Left colon (tissue), 2 donors: ENCODE results near the gene OTOG. TPM values are rescaled to one million over a fixed set of nuclear protein-coding genes. Genes with fewer than 3 reads are reported as not detected.

ENCODE experiments used
- ATAC-seq: fragments of 200-7000 bp; cut with Tn5 transposase; one replicate; pipeline ENCODE4 v1.9.1; 2020; ENCODE audit warnings: mild to moderate bottlenecking, moderate library complexity
- DNase-seq, 2 donors: peaks; one replicate each; pipeline ENCODE4 v3.0.0-alpha.2; 2020
- intact Hi-C, 2 donors: fragments of 100-400 bp; cut with DNase I in 1 of 2; cut with micrococcal nuclease in 1 of 2; formaldehyde crosslinking; loops; one replicate each; pipeline versions ENCODE4 v1.11.2 to v1.14.0; 2022; cut with DNase I, micrococcal nuclease
- total RNA-seq, 2 donors: library from RNA; stranded (reverse); fragmentation: NEBNext Ultra II Directional; extraction: Animal tissue kit (Norgen Biotek cat#: 25700); gene quantifications; one replicate each; pipeline ENCODE4 v1.2.1, GENCODE V29; 2021
- donor health status: DM: no; HTN: no; CAD: no.
- donor health status: DM: yes; HTN: yes; CAD: no.

OTOG gene
- total RNA-seq, 2 donors from 2014 or later, result not detected

DNA sequence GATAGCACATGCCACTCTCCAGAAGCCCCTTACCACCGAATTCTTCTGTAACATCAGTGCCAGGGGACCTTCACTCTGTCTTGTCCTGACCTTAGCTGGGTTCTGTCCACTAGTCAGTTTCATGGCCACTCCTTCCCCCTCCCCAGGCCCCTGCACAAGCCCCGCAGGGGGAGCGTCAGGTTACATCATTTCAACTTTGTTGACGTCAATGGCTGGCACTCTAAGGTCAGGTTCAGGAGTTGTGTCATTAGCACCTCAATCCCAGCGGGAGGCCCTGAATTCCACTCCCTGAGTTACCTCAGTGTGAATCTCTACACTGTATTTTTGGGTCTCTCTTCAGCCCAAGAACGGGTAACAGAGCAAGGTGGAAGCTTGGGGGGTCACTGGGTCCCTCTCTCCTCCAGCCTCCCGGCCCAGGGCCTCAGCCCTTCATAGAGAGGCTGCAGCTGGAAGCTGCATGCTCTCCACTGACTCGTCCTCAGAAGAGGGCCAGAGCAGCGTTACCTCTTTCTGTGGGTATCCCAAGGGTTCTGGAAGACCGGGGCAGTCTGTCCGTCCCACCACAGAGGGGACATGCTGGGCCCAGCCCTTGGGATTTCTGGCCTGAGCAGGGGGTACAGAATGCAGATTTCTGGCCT, 13.2 kb upstream of the OTOG start:
- DNase-seq, result no peak
- no peak for ATAC-seq
- intact Hi-C loops, result no loop called here

- DNase-seq (no peak), ATAC-seq (no peak)
- intact Hi-C loops, result no loop called here
Observed at GRCh38 chr11:17535488-17535887, 11.6 kb upstream of the OTOG start.

DNA sequence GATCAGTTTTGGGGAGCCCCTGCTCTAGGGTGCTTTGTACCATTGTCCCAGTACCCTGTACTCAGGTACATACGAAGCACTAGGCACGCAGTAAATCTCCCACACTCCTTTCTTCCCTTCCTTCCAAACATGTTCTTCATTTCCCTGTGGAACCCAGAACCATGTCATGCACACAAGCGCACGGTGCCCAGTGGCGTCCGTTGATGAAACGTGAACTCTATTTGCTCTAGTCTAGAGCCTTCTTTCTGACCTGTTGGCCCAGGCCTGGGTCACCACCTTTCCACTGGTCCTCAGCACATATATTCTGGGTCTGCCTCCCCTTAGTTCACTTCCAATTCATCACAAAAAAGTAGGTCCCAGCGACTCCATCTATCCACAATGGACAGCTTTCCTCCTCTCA, 9.8 kb upstream of the OTOG start:
- intact Hi-C loops, result no loop called here
- ATAC-seq, result no peak
- DNase-seq, result no peak

DNA sequence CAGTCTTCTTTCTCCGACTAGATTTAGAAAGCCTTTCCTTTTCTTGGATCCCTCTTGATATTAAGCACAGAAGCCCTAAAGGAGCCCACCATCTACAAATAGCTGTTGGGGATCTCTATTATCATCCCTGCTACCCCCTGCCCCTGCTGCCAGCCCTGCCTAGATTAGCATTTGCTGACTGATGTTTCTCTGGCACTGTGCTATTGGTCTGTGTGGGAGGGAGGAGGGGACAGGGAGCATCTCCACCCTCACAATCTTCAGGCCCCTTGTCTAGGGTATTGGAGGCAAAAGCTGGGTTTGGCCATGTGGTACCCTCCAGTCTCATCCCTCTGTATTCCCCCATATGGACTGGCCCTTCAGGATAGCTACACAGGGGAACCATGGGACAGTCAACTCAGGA, 9.0 kb upstream of the OTOG start:
- intact Hi-C loops, result no loop called here
- no peak for ATAC-seq
- no peak for DNase-seq

DNA sequence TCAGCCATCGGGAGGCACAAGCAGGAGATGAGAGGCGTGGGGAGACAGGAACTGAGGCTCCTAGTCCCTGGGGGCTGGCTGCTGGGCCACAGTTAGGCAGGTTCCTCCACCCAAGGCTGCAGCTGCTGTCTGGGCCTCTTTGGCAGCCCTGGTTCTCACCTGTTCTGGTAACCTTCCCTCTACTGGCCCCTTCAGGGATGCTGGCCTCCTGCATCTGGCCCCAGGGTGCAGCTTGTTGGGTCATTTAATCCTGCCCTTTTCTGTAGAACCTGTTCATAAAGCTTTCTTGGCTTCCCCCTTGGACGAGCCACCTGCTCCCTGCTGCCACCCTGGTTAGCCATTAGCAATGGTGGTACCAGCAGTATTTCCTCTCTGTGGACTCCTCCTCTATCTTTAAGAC, 8.3 kb upstream of the OTOG start:
- DNase-seq (no peak), ATAC-seq (no peak)
- intact Hi-C loops, result no loop called here

DNA sequence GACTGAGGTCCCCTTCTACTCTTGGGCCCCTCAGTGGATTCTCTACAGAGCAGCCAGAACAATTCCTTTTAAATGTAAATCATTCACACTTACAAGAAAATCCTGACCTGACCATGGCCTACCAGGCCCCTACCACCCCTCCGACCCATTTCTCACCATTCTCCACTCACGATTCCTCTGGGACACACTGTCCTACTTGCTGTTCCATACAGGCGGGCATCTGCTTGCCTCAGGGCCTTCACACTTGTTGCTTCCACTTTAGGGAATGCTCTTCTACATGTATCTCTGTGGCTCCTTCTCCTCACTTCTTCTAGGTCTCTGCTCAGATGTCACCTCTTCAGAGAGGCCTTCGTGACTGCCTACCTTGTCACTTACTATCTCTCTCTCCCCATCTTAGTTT, 6.3 kb upstream of the OTOG start:
- intact Hi-C loops, result no loop called here
- DNase-seq (no peak), ATAC-seq (no peak)

- ATAC-seq (peak; percentile 60), DNase-seq (peak; percentile 36 to 56)
- intact Hi-C loops, result no loop called here
Observed at GRCh38 chr11:17541330-17541885, 5.7 kb upstream of the OTOG start.

GRCh38 chr11:17542249-17542648, 4.8 kb upstream of the OTOG start:
- peak; percentile 80 for ATAC-seq
- intact Hi-C loops, result no loop called here
- peak; percentile 84 to 85 for DNase-seq

GRCh38 chr11:17543041-17543440, 4.0 kb upstream of the OTOG start:
- intact Hi-C loops, result no loop called here
- peak; percentile 59 for ATAC-seq
- peak; percentile 32 to 43 for DNase-seq

GRCh38 chr11:17543574-17544180, 3.4 kb upstream of the OTOG start:
- DNase-seq, result peak; percentile 32 to 43

GRCh38 chr11:17544181-17544622, 2.9 kb upstream of the OTOG start, which contains the start of gene USH1C:
TSS of gene USH1C (minus strand) at chr11:17544416. CDS start at chr11:17544307, 109 bp downstream.
- ATAC-seq (peak; percentile 73), DNase-seq (peak; percentile 66 to 79)
- intact Hi-C loops, result no loop called here

More at GRCh38 chr11:17543574-17544180, 3.4 kb upstream of the OTOG start:
- intact Hi-C loops, result no loop called here
- peak; percentile 44 for ATAC-seq

- intact Hi-C loops, result no loop called here
- ATAC-seq (no peak), DNase-seq (no peak)
Observed at GRCh38 chr11:17546240-17546639, 819 bp upstream of the OTOG start.

- intact Hi-C loops, result no loop called here
- ATAC-seq, result no peak
- no peak for DNase-seq
Observed at GRCh38 chr11:17547932-17548331, 873 bp downstream of the OTOG start.

DNA sequence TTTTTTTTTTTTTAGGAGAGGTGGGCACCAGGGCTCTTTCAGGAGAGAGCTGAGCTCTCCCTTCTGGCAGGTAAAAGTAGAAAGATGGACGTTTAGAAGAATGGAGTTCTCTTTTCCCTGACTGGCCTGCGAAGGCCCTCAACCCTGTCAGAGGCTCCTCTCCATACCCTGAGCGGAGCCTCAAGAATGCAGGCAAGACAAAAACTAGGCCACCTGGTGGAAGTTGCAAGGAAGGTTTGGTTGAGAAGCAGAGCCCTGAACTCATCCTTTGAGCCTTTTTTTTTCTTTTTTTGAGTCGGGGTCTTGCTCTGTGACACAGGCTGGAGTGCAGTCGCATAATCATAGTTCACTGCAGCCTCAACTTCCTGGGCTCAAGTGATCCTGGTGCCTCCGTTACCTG, 1.4 kb downstream of the OTOG start:
- no peak for DNase-seq
- intact Hi-C loops, result no loop called here
- ATAC-seq, result no peak

GRCh38 chr11:17550450-17551346, 3.6 kb downstream of the OTOG start:
- no peak for ATAC-seq

DNA sequence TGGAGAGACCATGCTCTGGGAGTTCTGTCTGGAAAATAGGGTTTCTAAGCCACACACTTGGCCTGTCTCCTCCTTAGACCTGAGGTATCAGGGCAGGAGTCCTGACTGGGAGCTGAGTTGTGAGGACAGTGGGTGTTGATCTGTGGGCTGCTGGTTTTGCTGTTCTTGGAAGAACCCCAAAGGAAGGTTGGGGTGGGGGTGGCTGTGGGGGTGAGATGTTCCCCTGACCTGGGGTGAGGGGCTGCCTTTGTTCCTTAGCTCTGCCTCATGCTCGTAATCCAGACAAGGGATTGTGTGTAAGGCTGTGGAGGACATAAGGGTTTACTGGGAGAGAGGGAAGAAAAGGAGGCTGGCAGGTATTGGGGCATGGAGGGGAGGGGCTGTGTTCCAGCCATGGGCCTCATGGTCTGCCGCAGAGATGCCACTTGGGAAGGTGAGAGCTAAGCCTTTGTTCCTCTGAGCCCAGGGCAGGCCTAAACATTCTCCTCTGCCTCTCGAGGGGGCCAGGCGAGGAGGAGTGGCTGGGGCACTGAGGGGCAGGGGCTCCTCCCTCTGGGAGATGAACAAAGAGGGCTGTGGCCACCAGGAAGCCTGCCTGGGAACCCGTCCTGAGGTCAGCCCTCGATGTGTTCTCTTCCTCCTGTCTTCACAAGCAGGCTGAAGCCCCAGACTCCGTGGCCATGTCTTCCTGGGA, 4.4 kb downstream of the OTOG start:
- intact Hi-C loops, result no loop called here
- DNase-seq, result peak in 1 of 2 donors; percentile 14
- ATAC-seq, result no peak

More at GRCh38 chr11:17550450-17551346, 3.6 kb downstream of the OTOG start:
- intact Hi-C loops, result no loop called here
- DNase-seq, result peak in 1 of 2 donors; percentile 13

GRCh38 chr11:17552041-17552355, 4.9 kb downstream of the OTOG start:
- DNase-seq (no peak), ATAC-seq (no peak)
- intact Hi-C loops, result no loop called here

GRCh38 chr11:17552392-17553248, 5.6 kb downstream of the OTOG start:
- DNase-seq (peak in 1 of 2 donors; percentile 18), ATAC-seq (peak; percentile 22)
- intact Hi-C loops, result no loop called here
